Glomerular visceral epithelial cell (primary cell): ENCODE data around the gene TBXA2R.
"Not testable (repeated sequence)": the region's sequence is repeated elsewhere in the genome, so short reads cannot be mapped to it uniquely, and the experiment has no call there.

Experiments
- DNase-seq: peaks from one replicate; pipeline ENCODE4 v3.0.0-alpha.2; 2016; ENCODE audit errors: extremely low spot score

The TBXA2R gene

GRCh38 chr19:3577723-3578344, 28.8 kb downstream of the TBXA2R start:
- no peak for DNase-seq

- no peak for DNase-seq
Observed at GRCh38 chr19:3576696-3577443, 29.8 kb downstream of the TBXA2R start.

- no peak for DNase-seq
Observed at GRCh38 chr19:3575949-3576673, 30.6 kb downstream of the TBXA2R start.

GRCh38 chr19:3575260-3575741, 31.4 kb downstream of the TBXA2R start:
- DNase-seq = no peak

- DNase-seq = peak; percentile 97
Observed at GRCh38 chr19:3573858-3574637, 32.6 kb downstream of the TBXA2R start.

- no peak for DNase-seq
Observed at GRCh38 chr19:3573162-3573857, 33.4 kb downstream of the TBXA2R start.

GRCh38 chr19:3572855-3573161, 33.9 kb downstream of the TBXA2R start, which contains the start of gene HMG20B:
Gene HMG20B, plus strand, starts transcription at chr19:3572944. Its CDS starts 366 bp downstream, at chr19:3573310.
- DNase-seq = no peak

- peak; percentile 100 for DNase-seq
Observed at GRCh38 chr19:3572132-3572854, 34.4 kb downstream of the TBXA2R start.

GRCh38 chr19:3570606-3571011, 36.1 kb downstream of the TBXA2R start:
- no peak for DNase-seq

GRCh38 chr19:3570042-3570441, 36.6 kb downstream of the TBXA2R start:
- not testable (repeated sequence) for DNase-seq

- peak; percentile 57 for DNase-seq
Observed at GRCh38 chr19:3565139-3565538, 41.5 kb downstream of the TBXA2R start.

- no peak for DNase-seq
Observed at GRCh38 chr19:3563709-3564524, 42.8 kb downstream of the TBXA2R start.

- DNase-seq = peak; percentile 94
Observed at GRCh38 chr19:3557461-3558248, 49.0 kb downstream of the TBXA2R start, which contains the start of gene MFSD12. Gene MFSD12, minus strand, starts transcription at chr19:3557586. Its CDS starts 183 bp downstream, at chr19:3557403.

- peak; percentile 58 for DNase-seq
Observed at GRCh38 chr19:3556978-3557460, 49.7 kb downstream of the TBXA2R start.

- no peak for DNase-seq
Observed at GRCh38 chr19:3556423-3556977, 50.2 kb downstream of the TBXA2R start.

GRCh38 chr19:3555653-3556422, 50.8 kb downstream of the TBXA2R start:
- DNase-seq = no peak
